ENCODE measurements around the gene CHL1. TPM values are rescaled to one million over a fixed set of nuclear protein-coding genes. Genes with fewer than 3 reads are reported as not detected.

Gene CHL1
- total and polyA plus RNA-seq, 8 donors, result 0.62 to 25.3 (median 10.5) TPM

GRCh38 chr3:445960-446359 is 249.4 kb downstream of the CHL1 start:
- Histone ChIP-seq H3K36me3 (no peaks in the 10 kb centered on the region), H3K4me3 (no peak overlapping the region), H3K9me3 (peaks cover 0 to 20% (median 3%) of the 10 kb centered on the region in 4 donors), H3K27ac (no peak overlapping the region), H3K27me3 (no peaks in the 10 kb centered on the region), H3K4me1 (no peaks in the 10 kb centered on the region)
- 55 to 79% (median 59%) methylated on average over 2 of the region's 2 CpGs for WGBS, 5 donors
- TF ChIP-seq CTCF (IDR thresholded peaks at IDR 0.05), result no peak
- no peak for TF ChIP-seq POLR2AphosphoS5 (IDR thresholded peaks at IDR 0.05)
- TF ChIP-seq POLR2A (IDR thresholded peaks at IDR 0.05), result no peak
- no peak for TF ChIP-seq EP300 (IDR thresholded peaks at IDR 0.05)
- intact Hi-C loops (cut with DNase I; ENCODE audit: low total_unique reads), result no loop called here
- no peak for DNase-seq

- no peak overlapping the region for H3K4me3 ChIP-seq
- no peaks in the 10 kb centered on the region for H3K36me3 ChIP-seq
- TF ChIP-seq POLR2A (IDR thresholded peaks at IDR 0.05) (no peak), CTCF (IDR thresholded peaks at IDR 0.05) (no peak), EP300 (IDR thresholded peaks at IDR 0.05) (no peak), POLR2AphosphoS5 (IDR thresholded peaks at IDR 0.05) (no peak)
- H3K9me3 ChIP-seq, result peaks cover 0 to 20% (median 3%) of the 10 kb centered on the region in 4 donors
- WGBS, 5 donors, result 81 to 90% (median 88%) methylated on average over 5 of the region's 5 CpGs
- intact Hi-C loops (cut with DNase I; ENCODE audit: low total_unique reads), result no loop called here
- no peak for DNase-seq
- H3K4me1 ChIP-seq, result no peaks in the 10 kb centered on the region
- no peaks in the 10 kb centered on the region for H3K27me3 ChIP-seq
- H3K27ac ChIP-seq, result no peak overlapping the region
These were observed 251.1 kb downstream of the CHL1 start for GRCh38 chr3:447671-448070.

- H3K4me3 ChIP-seq, result no peak overlapping the region
- no peaks in the 10 kb centered on the region for H3K27me3 ChIP-seq
- H3K27ac ChIP-seq, result no peak overlapping the region
- no peaks in the 10 kb centered on the region for H3K36me3 ChIP-seq
- H3K4me1 ChIP-seq, result no peaks in the 10 kb centered on the region
- H3K9me3 ChIP-seq, result peaks cover 0 to 8% (median 0%) of the 10 kb centered on the region in 4 donors
- intact Hi-C loops (cut with DNase I; ENCODE audit: low total_unique reads), result no loop called here
- 90 to 93% (median 92%) methylated on average over 4 of the region's 4 CpGs for WGBS, 5 donors
- DNase-seq, result no peak
- TF ChIP-seq CTCF (IDR thresholded peaks at IDR 0.05), result no peak
These were observed 253.1 kb downstream of the CHL1 start for GRCh38 chr3:449711-450110.

- H3K27me3 ChIP-seq, result no peaks in the 10 kb centered on the region
- no peaks in the 10 kb centered on the region for H3K36me3 ChIP-seq
- TF ChIP-seq POLR2A (IDR thresholded peaks at IDR 0.05) (no peak), CTCF (IDR thresholded peaks at IDR 0.05) (no peak), EP300 (IDR thresholded peaks at IDR 0.05) (no peak), POLR2AphosphoS5 (IDR thresholded peaks at IDR 0.05) (no peak)
- no peaks in the 10 kb centered on the region for H3K4me1 ChIP-seq
- WGBS, 5 donors, result 72 to 85% (median 74%) methylated on average over 2 of the region's 2 CpGs
- DNase-seq, result no peak
- no peaks in the 10 kb centered on the region for H3K9me3 ChIP-seq
- no peak overlapping the region for H3K27ac ChIP-seq
- H3K4me3 ChIP-seq, result no peak overlapping the region
- intact Hi-C loops (cut with DNase I; ENCODE audit: low total_unique reads), result no loop called here
These were observed 255.7 kb downstream of the CHL1 start for GRCh38 chr3:452221-452620.

Measured in stomach (tissue), 9 donors.